GM12874 (cell line): ENCODE data around the gene TJAP1.

Experiments used
- TF ChIP-seq, protein P1 (sequence below): IDR thresholded peaks from 2 replicates; pipeline ENCODE4 v1.5.1; 2011; ENCODE audit warnings: low read depth, mild to moderate bottlenecking, control low read depth, low read length, moderate library complexity; ENCODE audit not compliant: insufficient read depth

Gene TJAP1

DNA sequence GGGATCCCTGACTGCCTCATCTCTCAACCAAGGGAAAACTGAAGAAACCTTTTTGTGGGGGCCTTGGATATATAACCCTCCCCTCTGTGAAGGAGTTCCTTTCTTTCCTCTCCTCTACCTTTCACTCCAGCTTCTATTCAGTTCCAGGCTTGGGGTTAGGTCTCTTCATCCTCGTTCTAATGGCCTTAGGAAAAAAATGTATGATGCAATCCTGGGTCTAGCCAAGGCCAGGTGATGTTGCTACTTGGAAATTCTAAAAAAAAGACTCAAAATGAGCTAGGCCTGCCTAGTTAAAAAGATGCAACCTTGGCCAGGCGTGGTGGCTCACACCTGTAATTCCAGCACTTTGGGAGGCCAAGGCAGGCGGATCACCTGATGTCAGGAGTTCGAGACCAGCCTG lies 42.4 kb upstream of the TJAP1 start:
- TF ChIP-seq, protein P1, sequence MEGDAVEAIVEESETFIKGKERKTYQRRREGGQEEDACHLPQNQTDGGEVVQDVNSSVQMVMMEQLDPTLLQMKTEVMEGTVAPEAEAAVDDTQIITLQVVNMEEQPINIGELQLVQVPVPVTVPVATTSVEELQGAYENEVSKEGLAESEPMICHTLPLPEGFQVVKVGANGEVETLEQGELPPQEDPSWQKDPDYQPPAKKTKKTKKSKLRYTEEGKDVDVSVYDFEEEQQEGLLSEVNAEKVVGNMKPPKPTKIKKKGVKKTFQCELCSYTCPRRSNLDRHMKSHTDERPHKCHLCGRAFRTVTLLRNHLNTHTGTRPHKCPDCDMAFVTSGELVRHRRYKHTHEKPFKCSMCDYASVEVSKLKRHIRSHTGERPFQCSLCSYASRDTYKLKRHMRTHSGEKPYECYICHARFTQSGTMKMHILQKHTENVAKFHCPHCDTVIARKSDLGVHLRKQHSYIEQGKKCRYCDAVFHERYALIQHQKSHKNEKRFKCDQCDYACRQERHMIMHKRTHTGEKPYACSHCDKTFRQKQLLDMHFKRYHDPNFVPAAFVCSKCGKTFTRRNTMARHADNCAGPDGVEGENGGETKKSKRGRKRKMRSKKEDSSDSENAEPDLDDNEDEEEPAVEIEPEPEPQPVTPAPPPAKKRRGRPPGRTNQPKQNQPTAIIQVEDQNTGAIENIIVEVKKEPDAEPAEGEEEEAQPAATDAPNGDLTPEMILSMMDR, result no peak

DNA sequence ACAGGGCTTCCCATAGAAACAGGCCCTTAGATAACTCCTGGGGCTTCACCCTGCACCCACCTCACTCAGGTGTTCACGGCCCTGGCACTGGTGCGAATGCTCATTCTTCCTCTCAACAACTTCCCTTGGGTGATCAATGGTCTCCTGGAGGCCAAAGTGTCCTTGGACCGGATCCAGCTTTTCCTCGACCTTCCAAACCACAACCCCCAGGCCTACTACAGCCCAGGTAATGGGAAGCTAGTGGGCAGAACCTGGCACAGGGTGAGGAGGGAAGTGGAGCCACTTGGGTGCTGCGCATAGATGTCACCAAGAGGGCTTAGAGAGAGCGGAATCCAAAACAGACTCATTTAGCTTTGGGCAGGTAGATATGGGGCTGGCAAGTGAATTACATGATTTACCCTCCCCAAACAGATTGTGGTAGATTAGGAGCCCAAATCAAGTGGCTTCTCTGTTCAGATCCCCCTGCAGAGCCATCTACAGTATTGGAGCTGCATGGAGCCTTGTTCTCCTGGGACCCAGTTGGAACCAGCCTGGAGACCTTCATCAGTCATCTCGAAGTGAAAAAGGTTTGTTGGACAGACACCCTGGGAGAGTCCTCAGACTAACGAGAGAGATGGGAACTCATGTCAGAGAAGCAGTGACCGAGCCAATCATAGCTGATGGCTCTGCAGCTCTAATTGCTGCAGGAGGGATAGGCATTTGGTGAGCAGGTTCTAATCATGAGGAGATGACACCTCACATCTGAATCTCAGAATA lies 41.5 kb upstream of the TJAP1 start:
- TF ChIP-seq, protein P1, result no peak

DNA sequence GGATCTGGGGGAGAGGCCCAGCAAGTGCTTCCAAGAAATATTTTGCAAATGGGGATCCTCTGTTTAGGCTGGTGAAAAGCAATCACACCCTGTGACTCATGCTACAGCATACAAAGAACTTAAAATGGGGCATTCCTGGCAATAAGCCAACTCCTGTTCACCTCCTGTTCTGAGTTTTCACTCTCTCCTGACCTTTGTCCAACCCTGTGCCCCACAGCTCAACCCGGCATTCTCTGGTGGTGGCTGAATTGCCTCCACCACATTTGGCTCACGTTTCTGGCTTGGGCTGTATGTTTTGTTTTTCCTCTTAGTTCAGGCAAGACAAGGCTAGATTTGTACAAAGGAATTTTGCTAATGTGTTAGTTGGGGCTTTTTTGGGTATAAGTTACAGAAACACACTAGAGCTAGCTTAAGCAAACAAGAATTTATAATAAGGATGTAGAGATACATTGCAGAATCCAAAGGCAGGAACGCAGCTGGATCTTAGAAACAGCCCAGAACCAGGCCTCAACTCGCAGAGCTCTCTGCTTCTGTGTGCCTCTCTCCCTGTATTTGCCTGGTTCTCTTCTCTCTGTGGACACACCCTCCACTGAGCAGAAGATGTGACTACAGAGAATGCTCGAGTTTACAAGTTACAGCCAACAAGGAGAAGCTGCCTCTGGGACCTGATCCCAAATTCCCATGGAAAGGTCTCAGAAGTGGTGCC lies 40.6 kb upstream of the TJAP1 start:
- TF ChIP-seq, protein P1, result no peak

DNA sequence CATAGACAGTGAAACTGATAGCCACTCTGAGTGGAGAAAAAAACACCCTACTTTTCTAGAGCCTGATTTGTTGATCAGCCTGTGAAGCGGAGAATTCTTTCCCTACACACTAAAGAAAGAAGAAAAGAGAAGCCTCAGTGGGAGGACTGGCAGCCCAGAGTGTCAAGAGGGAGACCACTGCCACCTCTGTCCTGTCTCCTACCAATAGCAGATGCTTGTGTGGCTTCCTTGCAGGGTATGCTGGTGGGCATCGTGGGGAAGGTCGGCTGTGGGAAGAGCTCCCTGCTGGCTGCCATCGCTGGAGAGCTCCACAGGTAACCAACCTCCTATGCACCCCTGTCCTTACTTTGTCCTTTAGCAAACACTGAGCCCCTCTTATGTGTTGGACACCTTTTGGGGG lies 39.7 kb upstream of the TJAP1 start:
- TF ChIP-seq, protein P1, result no peak

DNA sequence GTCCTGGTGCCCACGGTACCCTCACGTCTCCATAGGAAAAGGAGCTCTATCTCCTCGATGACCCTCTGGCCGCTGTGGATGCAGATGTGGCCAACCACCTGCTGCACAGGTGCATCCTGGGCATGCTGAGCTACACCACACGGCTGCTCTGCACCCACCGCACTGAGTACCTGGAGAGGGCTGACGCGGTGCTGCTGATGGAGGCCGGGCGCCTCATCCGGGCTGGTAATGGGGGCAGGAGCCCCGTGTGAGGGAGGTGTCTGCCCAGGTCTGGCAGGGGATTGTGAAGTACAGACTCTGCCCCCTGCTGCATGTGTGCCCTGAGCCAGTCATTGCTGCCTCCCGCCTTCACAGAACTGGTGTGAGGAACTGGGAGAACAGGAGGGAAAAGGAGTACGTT lies 34.4 kb upstream of the TJAP1 start:
- TF ChIP-seq, protein P1, result no peak

DNA sequence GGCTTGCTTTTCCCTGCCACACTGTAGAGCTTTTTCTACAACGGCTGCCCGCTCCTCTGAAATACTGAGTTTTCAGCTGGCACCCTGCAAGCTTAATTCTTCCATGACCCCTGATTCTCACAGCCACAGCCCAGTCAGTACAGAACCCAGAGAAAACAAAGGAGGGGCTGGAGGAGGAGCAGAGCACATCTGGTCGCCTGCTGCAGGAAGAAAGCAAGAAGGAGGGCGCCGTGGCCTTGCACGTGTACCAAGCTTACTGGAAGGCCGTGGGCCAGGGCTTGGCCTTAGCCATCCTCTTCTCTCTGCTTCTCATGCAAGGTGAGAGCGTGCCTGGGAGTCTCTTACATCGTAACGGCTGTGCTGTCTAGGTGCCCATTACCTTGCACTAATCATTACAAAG lies 33.3 kb upstream of the TJAP1 start:
- TF ChIP-seq, protein P1, result no peak

DNA sequence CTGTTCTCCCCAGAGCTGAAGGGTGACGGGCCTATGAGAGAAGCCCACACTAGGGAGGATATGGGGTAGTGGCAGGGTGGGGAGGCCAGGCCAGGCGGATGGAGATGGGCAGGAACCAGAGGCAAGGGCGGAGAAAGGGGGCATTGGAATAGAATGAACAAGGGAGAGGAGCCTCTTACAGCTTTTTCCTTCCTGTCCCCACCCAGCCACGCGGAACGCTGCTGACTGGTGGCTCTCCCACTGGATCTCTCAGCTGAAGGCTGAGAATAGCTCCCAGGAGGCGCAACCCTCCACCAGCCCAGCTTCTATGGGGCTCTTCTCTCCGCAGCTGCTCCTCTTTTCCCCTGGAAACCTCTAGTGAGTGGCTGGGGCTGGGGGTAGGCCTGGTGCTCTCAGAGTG lies 32.8 kb upstream of the TJAP1 start:
- TF ChIP-seq, protein P1, result no peak
